ENCODE results near the gene TLCD1.

The TLCD1 gene

DNA sequence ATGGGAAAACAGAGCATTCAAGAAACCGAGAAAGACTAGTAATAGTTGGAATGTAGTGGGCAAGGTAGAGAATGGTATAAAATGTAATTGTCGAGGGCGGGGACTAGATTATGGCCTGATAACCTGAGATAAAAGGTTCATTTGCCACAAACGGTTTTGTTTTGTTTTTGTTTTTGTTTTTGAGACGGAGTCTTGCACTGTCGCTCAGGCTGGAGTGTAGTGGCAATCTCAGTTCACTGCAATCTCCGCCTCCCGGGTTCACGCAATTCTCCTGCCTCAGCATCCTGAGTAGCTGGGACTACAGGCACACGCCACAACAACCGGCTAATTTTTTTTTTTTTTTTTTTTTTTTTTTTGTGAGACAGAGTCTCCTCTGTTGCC, 3.9 kb upstream of the TLCD1 start:
- Histone ChIP-seq H3F3A (ENCODE audit: low read depth) (peaks cover 5% of the 10 kb centered on the region), H3K4me3 (ENCODE audit: low read length, poor library complexity, severe bottlenecking) (no peak overlapping the region), H3K9me3 (ENCODE audit: insufficient read depth, low read depth, low read length) (no peaks in the 10 kb centered on the region), H2AFZ (ENCODE audit: low read length) (no peak overlapping the region), H3K36me3 (ENCODE audit: insufficient read depth, low read length) (peaks cover 6% of the 10 kb centered on the region; the same call in 1 of the 2 replicates), H3K9me2 (replicated peaks; ENCODE audit: low read depth, low read length) (no peaks in the 10 kb centered on the region), H3K9ac (ENCODE audit: low read depth, low read length, poor library complexity, severe bottlenecking) (no peak overlapping the region), H3K4me2 (ENCODE audit: low read depth, low read length, poor library complexity, severe bottlenecking) (no peak overlapping the region), H3K79me2 (ENCODE audit: insufficient read depth, low read length) (no peaks in the 10 kb centered on the region), H3K27me3 (ENCODE audit: insufficient read depth, low read length, poor library complexity, severe bottlenecking) (no peaks in the 10 kb centered on the region), H4K20me1 (ENCODE audit: insufficient read depth, low read length, poor library complexity, severe bottlenecking) (peaks cover 7% of the 10 kb centered on the region), H3K4me1 (ENCODE audit: insufficient read depth, low read length, poor library complexity, severe bottlenecking) (peaks cover 11% of the 10 kb centered on the region)
- no peak for TF ChIP-seq EZH2phosphoT487 (IDR thresholded peaks at IDR 0.05; ENCODE audit: borderline replicate concordance)

DNA sequence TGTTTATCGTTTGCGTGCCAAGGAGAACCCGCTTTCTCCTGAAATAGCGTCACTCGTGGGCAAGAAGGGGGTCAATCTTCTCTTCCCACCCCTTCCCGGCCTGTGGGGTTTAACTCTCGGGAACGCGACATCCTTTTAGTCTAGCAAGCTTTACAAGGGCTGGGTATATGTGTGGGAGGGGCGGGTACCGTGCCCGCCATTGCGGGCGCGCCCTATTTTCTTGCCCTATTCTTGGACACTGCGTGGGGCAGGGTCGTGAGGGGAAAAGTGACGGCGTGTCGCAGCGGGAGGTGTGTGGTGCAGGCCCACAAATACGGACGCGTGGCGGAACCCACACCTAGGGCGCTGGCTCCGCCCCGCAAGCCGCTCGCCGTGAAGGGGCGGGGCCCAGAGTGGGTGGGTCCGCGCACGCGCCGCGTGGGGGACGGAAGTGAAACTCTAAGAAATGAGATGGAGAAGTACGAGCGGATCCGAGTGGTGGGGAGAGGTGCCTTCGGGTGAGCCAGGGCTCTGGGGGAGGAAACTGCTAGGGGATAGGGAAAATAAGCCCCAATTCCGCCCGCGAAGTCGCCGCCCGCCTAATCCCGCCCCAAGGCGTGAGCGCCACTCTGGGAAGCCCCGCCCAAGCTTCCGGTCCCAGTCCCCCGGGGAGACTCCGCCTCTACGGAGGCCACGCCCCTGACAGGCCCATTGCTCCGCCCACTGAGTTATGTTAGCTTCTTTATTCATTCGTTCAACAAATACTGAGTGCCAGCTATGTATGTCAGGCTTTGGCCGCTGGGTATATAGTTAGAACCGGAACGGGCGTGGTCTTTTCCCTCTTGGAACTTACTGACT, 2.5 kb upstream of the TLCD1 start, which contains the start of gene NEK8:
Gene NEK8 (plus strand): TSS at position 425 of the 837 bp plus-strand sequence. CDS start 26 bp downstream, at position 451.
- TF ChIP-seq EZH2phosphoT487 (IDR thresholded peaks at IDR 0.05; ENCODE audit: borderline replicate concordance) = no peak
- TF ChIP-seq, protein P1, sequence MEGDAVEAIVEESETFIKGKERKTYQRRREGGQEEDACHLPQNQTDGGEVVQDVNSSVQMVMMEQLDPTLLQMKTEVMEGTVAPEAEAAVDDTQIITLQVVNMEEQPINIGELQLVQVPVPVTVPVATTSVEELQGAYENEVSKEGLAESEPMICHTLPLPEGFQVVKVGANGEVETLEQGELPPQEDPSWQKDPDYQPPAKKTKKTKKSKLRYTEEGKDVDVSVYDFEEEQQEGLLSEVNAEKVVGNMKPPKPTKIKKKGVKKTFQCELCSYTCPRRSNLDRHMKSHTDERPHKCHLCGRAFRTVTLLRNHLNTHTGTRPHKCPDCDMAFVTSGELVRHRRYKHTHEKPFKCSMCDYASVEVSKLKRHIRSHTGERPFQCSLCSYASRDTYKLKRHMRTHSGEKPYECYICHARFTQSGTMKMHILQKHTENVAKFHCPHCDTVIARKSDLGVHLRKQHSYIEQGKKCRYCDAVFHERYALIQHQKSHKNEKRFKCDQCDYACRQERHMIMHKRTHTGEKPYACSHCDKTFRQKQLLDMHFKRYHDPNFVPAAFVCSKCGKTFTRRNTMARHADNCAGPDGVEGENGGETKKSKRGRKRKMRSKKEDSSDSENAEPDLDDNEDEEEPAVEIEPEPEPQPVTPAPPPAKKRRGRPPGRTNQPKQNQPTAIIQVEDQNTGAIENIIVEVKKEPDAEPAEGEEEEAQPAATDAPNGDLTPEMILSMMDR (conservative IDR thresholded peaks at IDR 0.05; ENCODE audit: low read length) = no peak
- no peaks in the 10 kb centered on the region for H3K9me3 ChIP-seq (ENCODE audit: insufficient read depth, low read depth, low read length)
- peak within 1 kb of the TSS; percentile 91 for H3K4me3 ChIP-seq (ENCODE audit: low read length, poor library complexity, severe bottlenecking)
- peaks cover 18% of the 10 kb centered on the region for H3F3A ChIP-seq (ENCODE audit: low read depth)
- peak within 1 kb of the TSS; percentile 75 for H3K9ac ChIP-seq (ENCODE audit: low read depth, low read length, poor library complexity, severe bottlenecking)
- H3K27me3 ChIP-seq (ENCODE audit: insufficient read depth, low read length, poor library complexity, severe bottlenecking) = no peaks in the 10 kb centered on the region
- peaks cover under 1% of the 10 kb centered on the region; the same call in 1 of the 2 replicates for H3K79me2 ChIP-seq (ENCODE audit: insufficient read depth, low read length)
- H3K9me2 ChIP-seq (replicated peaks; ENCODE audit: low read depth, low read length) = no peaks in the 10 kb centered on the region
- H3K4me2 ChIP-seq (ENCODE audit: low read depth, low read length, poor library complexity, severe bottlenecking) = peak within 1 kb of the TSS; percentile 100
- H4K20me1 ChIP-seq (ENCODE audit: insufficient read depth, low read length, poor library complexity, severe bottlenecking) = peaks cover 12% of the 10 kb centered on the region
- peak within 1 kb of the TSS; percentile 94 for H2AFZ ChIP-seq (ENCODE audit: low read length)
- H3K36me3 ChIP-seq (ENCODE audit: insufficient read depth, low read length) = peaks cover 18% of the 10 kb centered on the region; the same call in 1 of the 2 replicates
- H3K4me1 ChIP-seq (ENCODE audit: insufficient read depth, low read length, poor library complexity, severe bottlenecking) = peaks cover 11% of the 10 kb centered on the region

DNA sequence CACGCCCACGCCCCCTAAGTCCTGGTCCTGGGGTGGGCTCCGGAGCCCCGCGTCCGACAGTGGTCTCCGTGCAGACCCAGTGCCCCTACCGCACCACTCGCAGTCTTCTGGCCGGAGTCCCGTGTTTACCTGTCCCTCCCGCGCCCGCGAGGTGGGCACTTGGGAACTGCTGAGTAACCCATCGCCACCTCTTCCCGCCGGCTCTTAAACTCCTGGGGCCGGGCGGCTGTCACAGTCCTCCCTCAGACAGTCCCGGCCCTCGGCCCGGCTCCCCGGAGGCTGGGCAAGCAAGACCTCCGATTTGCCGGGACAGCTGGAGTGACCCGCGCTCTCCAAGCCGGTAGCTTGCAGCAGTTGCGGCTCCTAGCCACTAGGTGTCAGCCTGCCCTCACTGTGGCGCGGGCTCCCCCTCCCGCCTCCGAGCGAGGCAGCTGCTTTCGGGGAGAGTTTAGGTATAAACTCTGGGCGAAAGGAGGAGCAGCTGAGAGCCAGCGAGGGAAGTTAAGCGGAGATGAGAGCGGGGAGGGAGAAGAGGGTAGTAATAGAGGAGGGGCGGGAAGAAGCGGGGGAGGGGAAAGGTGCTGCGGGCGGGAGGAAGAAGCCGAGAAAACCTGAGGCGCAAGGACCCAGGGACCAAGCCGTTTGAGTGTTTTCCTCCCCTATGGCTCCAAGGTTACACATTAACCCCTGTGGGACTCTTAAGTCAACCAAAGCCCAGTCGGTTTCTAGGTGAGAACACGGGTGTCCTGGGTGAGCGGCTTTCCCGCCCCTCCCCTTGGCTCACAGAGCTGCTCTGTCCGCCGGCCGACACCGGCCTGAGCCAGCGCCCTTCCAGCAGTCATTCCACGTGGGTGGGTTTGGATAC, 826 bp upstream of the TLCD1 start:
- Histone ChIP-seq H3K4me1 (ENCODE audit: insufficient read depth, low read length, poor library complexity, severe bottlenecking) (peaks cover 24% of the 10 kb centered on the region), H3K9ac (ENCODE audit: low read depth, low read length, poor library complexity, severe bottlenecking) (peak overlapping the region; percentile 75), H3K79me2 (ENCODE audit: insufficient read depth, low read length) (peaks cover 18% of the 10 kb centered on the region), H3K9me3 (ENCODE audit: insufficient read depth, low read depth, low read length) (no peaks in the 10 kb centered on the region), H3K27me3 (ENCODE audit: insufficient read depth, low read length, poor library complexity, severe bottlenecking) (no peaks in the 10 kb centered on the region), H3K36me3 (ENCODE audit: insufficient read depth, low read length) (peaks cover 34% of the 10 kb centered on the region; the same call in 1 of the 2 replicates), H3K4me2 (ENCODE audit: low read depth, low read length, poor library complexity, severe bottlenecking) (peak overlapping the region; percentile 100), H3K9me2 (replicated peaks; ENCODE audit: low read depth, low read length) (no peaks in the 10 kb centered on the region), H3F3A (ENCODE audit: low read depth) (peaks cover 25% of the 10 kb centered on the region), H4K20me1 (ENCODE audit: insufficient read depth, low read length, poor library complexity, severe bottlenecking) (peaks cover 29% of the 10 kb centered on the region), H2AFZ (ENCODE audit: low read length) (peak overlapping the region; percentile 62), H3K4me3 (ENCODE audit: low read length, poor library complexity, severe bottlenecking) (peak overlapping the region; percentile 91)
- no peak for TF ChIP-seq EZH2phosphoT487 (IDR thresholded peaks at IDR 0.05; ENCODE audit: borderline replicate concordance)
- TF ChIP-seq, protein P1 (conservative IDR thresholded peaks at IDR 0.05; ENCODE audit: low read length) = peak; percentile 98

Measured in Loucy (cell line).